Neural cell (in vitro differentiated cells): ENCODE measurements around the gene KLK7. TPM values are rescaled to one million over a fixed set of nuclear protein-coding genes. Genes with fewer than 3 reads are reported as not detected.

Source experiments
- H2AFZ ChIP-seq: fragments of 200-600, 300-800 bp; sonication (generic), shearing (Covaris generic); 2 replicates; pipeline ENCODE4 v1.6.0; 2014; ENCODE audit warnings: low read depth, mild to moderate bottlenecking, antibody characterized with exemption, low read length, moderate library complexity
- H3F3A ChIP-seq: fragments of 200-600 bp; shearing (Covaris generic); 2 replicates; pipeline ENCODE4 v1.6.1; 2016; ENCODE audit warnings: mild to moderate bottlenecking, moderate library complexity, mixed read lengths, antibody characterized with exemption, low read length; ENCODE audit not compliant: insufficient read depth, poor library complexity, severe bottlenecking
- H3K27ac ChIP-seq: fragments of 200-600, 300-800 bp; sonication (generic), shearing (Covaris generic); 2 replicates; pipeline ENCODE4 v1.5.1; 2014; ENCODE audit warnings: mild to moderate bottlenecking, low read length, moderate library complexity
- H3K27me3 ChIP-seq: fragments of 300-800, 200-600 bp; sonication (generic), shearing (Covaris generic); 2 replicates; pipeline ENCODE4 v1.6.0; 2014; ENCODE audit warnings: mild to moderate bottlenecking, low read depth, low read length, moderate library complexity; ENCODE audit not compliant: insufficient read depth
- H3K36me3 ChIP-seq: fragments of 300-800, 200-600 bp; sonication (generic), shearing (Covaris generic); 2 replicates; pipeline ENCODE4 v1.5.1; 2014; ENCODE audit warnings: mild to moderate bottlenecking, antibody characterized with exemption, low read length, moderate library complexity; ENCODE audit not compliant: insufficient read depth
- H3K4me2 ChIP-seq: fragments of 300-800, 200-600 bp; sonication (generic), shearing (Covaris generic); 2 replicates; pipeline ENCODE4 v1.6.0; 2014; ENCODE audit warnings: mild to moderate bottlenecking, low read length
- H3K4me3 ChIP-seq: fragments of 300-800, 200-600 bp; sonication (generic), shearing (Covaris generic); 2 replicates; pipeline ENCODE4 v1.5.1; 2014; ENCODE audit warnings: mild to moderate bottlenecking, low read length, moderate library complexity
- H3K79me2 ChIP-seq: fragments of 200-600 bp; shearing (Covaris generic); replicated peaks from 2 replicates; pipeline ENCODE4 v1.6.0; 2014; ENCODE audit warnings: mild to moderate bottlenecking, low read length, moderate library complexity; ENCODE audit not compliant: insufficient read depth
- H3K9ac ChIP-seq: fragments of 300-800, 200-600 bp; sonication (generic), shearing (Covaris generic); 2 replicates; pipeline ENCODE4 v1.6.1; 2016; ENCODE audit warnings: mild to moderate bottlenecking, low read length, mixed read lengths
- H3K9me2 ChIP-seq: fragments of 200-600 bp; shearing (Covaris generic); 2 replicates; pipeline ENCODE4 v1.6.1; 2016; ENCODE audit warnings: mild to moderate bottlenecking, low read length, mixed read lengths; ENCODE audit not compliant: insufficient read depth
- H3K9me3 ChIP-seq: fragments of 200-600, 300-800 bp; sonication (generic), shearing (Covaris generic); 2 replicates; pipeline ENCODE4 v1.6.1; 2016; ENCODE audit warnings: mild to moderate bottlenecking, mixed run types, low read length, moderate library complexity, mixed read lengths
- H4K20me1 ChIP-seq: fragments of 200-600 bp; shearing (Covaris generic); 2 replicates; pipeline ENCODE4 v1.6.1; 2016; ENCODE audit warnings: mild to moderate bottlenecking, mixed run types; ENCODE audit not compliant: insufficient read depth
- EP300 ChIP-seq: fragments of 450-650 bp; conservative IDR thresholded peaks from 2 replicates; pipeline ENCODE4 v1.6.1; 2014; ENCODE audit warnings: antibody characterized with exemption, mild to moderate bottlenecking, moderate library complexity; ENCODE audit not compliant: poor library complexity, severe bottlenecking
- EZH2 ChIP-seq: fragments of 200-600, 300-800 bp; shearing (Covaris generic), sonication (generic); IDR thresholded peaks from 2 replicates; pipeline ENCODE4 v1.6.1; 2014; ENCODE audit warnings: antibody characterized with exemption, low read length, borderline replicate concordance, mild to moderate bottlenecking; ENCODE audit not compliant: insufficient read depth, poor library complexity, severe bottlenecking
- MXI1 ChIP-seq: fragments of 450-650 bp; conservative IDR thresholded peaks from 2 replicates; pipeline ENCODE4 v1.6.1; 2014; ENCODE audit warnings: antibody characterized with exemption, mild to moderate bottlenecking; ENCODE audit not compliant: poor library complexity, severe bottlenecking
- POLR2AphosphoS5 ChIP-seq: IDR thresholded peaks from 2 replicates; pipeline ENCODE4 v1.6.1; 2012
- RAD21 ChIP-seq: fragments of 450-650 bp; conservative IDR thresholded peaks from 2 replicates; pipeline ENCODE4 v1.6.1; 2014; ENCODE audit warnings: antibody characterized with exemption, mild to moderate bottlenecking, moderate library complexity
- REST ChIP-seq: IDR thresholded peaks from 2 replicates; pipeline ENCODE4 v1.6.1; 2012; ENCODE audit warnings: borderline replicate concordance
- SMC3 ChIP-seq: fragments of 450-650 bp; conservative IDR thresholded peaks from 2 replicates; pipeline ENCODE4 v1.6.1; 2014; ENCODE audit warnings: antibody characterized with exemption, mild to moderate bottlenecking, moderate library complexity; ENCODE audit not compliant: poor library complexity
- TAF1 ChIP-seq: IDR thresholded peaks from 2 replicates; pipeline ENCODE4 v1.6.1; 2012; ENCODE audit warnings: low read depth
- polyA plus RNA-seq: library from polyadenylated mRNA; depleted of rRNA; stranded (reverse); fragments of >200 nt; gene quantifications from 2 replicates; pipeline ENCODE4 v1.2.3, GENCODE V29; 2014
- TF ChIP-seq, protein P1 (sequence below): fragments of 450-650 bp; IDR thresholded peaks from 2 replicates; pipeline ENCODE4 v1.5.1; 2014; ENCODE audit warnings: antibody characterized with exemption, mild to moderate bottlenecking, moderate library complexity; ENCODE audit not compliant: poor library complexity, severe bottlenecking

The KLK7 gene
- polyA plus RNA-seq, 1 donor from 2014 or later = not detected

DNA sequence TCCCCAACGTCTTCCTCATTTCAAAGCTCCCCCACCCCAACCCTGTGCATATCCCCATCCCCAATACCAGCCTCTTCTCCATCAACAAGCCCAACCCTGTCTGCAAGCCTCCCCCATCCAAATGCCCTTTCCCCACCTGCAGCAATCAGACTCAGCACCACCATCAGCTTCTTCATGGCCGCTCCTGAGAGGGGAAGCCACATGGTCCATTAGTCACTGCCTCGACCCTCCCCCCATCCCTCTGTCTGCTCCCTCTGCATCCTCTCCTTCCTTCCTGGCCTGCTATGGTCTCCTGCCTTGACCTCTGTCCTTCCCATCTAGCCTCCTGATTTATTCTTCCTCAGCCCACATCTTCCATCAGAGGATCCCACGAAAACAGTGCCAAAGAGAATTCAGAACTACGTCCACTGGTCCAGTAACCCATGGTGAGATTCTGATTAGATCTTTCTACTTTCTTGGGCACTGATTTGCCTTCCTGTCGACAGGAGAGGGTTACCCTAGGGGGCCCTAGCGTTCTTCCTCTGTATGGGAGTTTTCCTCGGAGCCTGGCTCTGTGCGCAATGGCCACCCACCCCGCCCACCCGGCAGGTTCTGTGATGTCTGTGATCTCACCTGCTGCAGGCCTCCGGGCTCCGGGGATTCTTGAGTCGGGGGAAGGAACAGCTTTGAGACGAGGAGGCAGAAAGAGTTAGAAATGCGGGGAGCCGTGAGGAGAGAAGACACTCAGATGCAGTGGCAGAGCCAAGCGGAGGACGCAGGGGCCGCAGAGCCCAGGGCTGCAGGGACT lies 15.6 kb downstream of the KLK7 start (continued):
- TF ChIP-seq SMC3 = no peak

GRCh38 chr19:50964266-50964665 lies 19.5 kb downstream of the KLK7 start:
- H3K27ac ChIP-seq = no peak overlapping the region
- H3K4me3 ChIP-seq = no peak overlapping the region
- TF ChIP-seq MXI1 (no peak), POLR2AphosphoS5 (no peak), EP300 (no peak), SMC3 (no peak), RAD21 (no peak), EZH2 (no peak), TAF1 (no peak), REST (no peak)
- TF ChIP-seq, protein P1, sequence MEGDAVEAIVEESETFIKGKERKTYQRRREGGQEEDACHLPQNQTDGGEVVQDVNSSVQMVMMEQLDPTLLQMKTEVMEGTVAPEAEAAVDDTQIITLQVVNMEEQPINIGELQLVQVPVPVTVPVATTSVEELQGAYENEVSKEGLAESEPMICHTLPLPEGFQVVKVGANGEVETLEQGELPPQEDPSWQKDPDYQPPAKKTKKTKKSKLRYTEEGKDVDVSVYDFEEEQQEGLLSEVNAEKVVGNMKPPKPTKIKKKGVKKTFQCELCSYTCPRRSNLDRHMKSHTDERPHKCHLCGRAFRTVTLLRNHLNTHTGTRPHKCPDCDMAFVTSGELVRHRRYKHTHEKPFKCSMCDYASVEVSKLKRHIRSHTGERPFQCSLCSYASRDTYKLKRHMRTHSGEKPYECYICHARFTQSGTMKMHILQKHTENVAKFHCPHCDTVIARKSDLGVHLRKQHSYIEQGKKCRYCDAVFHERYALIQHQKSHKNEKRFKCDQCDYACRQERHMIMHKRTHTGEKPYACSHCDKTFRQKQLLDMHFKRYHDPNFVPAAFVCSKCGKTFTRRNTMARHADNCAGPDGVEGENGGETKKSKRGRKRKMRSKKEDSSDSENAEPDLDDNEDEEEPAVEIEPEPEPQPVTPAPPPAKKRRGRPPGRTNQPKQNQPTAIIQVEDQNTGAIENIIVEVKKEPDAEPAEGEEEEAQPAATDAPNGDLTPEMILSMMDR = no peak
- no peak overlapping the region for H2AFZ ChIP-seq
- H3K27me3 ChIP-seq = no peaks in the 10 kb centered on the region
- no peaks in the 10 kb centered on the region for H4K20me1 ChIP-seq
- no peak overlapping the region for H3K4me2 ChIP-seq
- no peaks in the 10 kb centered on the region for H3F3A ChIP-seq
- H3K79me2 ChIP-seq = no peaks in the 10 kb centered on the region
- no peaks in the 10 kb centered on the region for H3K9me3 ChIP-seq
- H3K9me2 ChIP-seq = no peaks in the 10 kb centered on the region
- H3K36me3 ChIP-seq = no peaks in the 10 kb centered on the region
- no peak overlapping the region for H3K9ac ChIP-seq

- no peaks in the 10 kb centered on the region for H3K27me3 ChIP-seq
These were observed 20.3 kb downstream of the KLK7 start for GRCh38 chr19:50963381-50963780.

More at GRCh38 chr19:50963381-50963780, 20.3 kb downstream of the KLK7 start:
- H3F3A ChIP-seq = no peaks in the 10 kb centered on the region
- TF ChIP-seq RAD21 = no peak
- TF ChIP-seq MXI1 = no peak
- TF ChIP-seq REST = no peak
- TF ChIP-seq SMC3 = no peak
- TF ChIP-seq, protein P1 = no peak
- H3K9ac ChIP-seq = no peak overlapping the region
- no peak overlapping the region for H3K27ac ChIP-seq
- no peak overlapping the region for H2AFZ ChIP-seq
- H3K4me2 ChIP-seq = no peak overlapping the region
- no peaks in the 10 kb centered on the region for H3K79me2 ChIP-seq
- no peaks in the 10 kb centered on the region for H3K9me3 ChIP-seq
- no peaks in the 10 kb centered on the region for H4K20me1 ChIP-seq
- H3K36me3 ChIP-seq = no peaks in the 10 kb centered on the region
- no peaks in the 10 kb centered on the region for H3K9me2 ChIP-seq
- H3K4me3 ChIP-seq = no peak overlapping the region
